Transverse colon (tissue), 4 donors: ENCODE results near the gene BLOC1S6. TPM values are rescaled to one million over a fixed set of nuclear protein-coding genes. Genes with fewer than 3 reads are reported as not detected.

Experiments
- DNase-seq: peaks from one replicate; pipeline ENCODE4 v3.0.0-alpha.2; 2019
- H3K27ac ChIP-seq, 4 donors: fragments of 200-600 bp; sonication (generic); 2 replicates each; pipeline ENCODE4 v1.5.1; 2016 to 2018; ENCODE audit warnings: inconsistent platforms in 4 of 4
- H3K27me3 ChIP-seq: fragments of 200-600 bp; sonication (generic); 2 replicates; pipeline ENCODE4 v1.5.1; 2017; ENCODE audit warnings: inconsistent platforms
- H3K36me3 ChIP-seq, 4 donors: fragments of 200-600 bp; sonication (generic); 2 replicates each; pipeline ENCODE4 v1.5.1; 2017 to 2019; ENCODE audit warnings: inconsistent platforms in 4 of 4
- H3K4me1 ChIP-seq, 4 donors: fragments of 200-600 bp; sonication (generic); 2 replicates each; pipeline ENCODE4 v1.5.1; 2017 to 2020; ENCODE audit warnings: inconsistent platforms in 4 of 4
- H3K4me3 ChIP-seq, 4 donors: fragments of 200-600 bp; sonication (generic); 1 replicate in 1 of 4; 2 replicates in 3 of 4; pipeline versions ENCODE4 v1.5.1 to v1.6.1; 2017 to 2019; ENCODE audit warnings: inconsistent platforms in 4 of 4
- H3K9me3 ChIP-seq, 2 donors: fragments of 200-600 bp; sonication (generic); 2 replicates each; pipeline ENCODE4 v1.5.1; 2017 to 2019; ENCODE audit warnings: inconsistent platforms in 2 of 2
- EP300 ChIP-seq: sonication (generic); formaldehyde crosslinking; IDR thresholded peaks from one replicate; pipeline ENCODE4 v1.6.1; 2017; ENCODE audit warnings: antibody characterized with exemption, low read depth
- POLR2A ChIP-seq: fragments of 450-650 bp; IDR thresholded peaks from one replicate; pipeline ENCODE4 v1.6.1; 2016; ENCODE audit warnings: antibody characterized with exemption, mild to moderate bottlenecking, moderate library complexity
- POLR2AphosphoS5 ChIP-seq, 3 donors: sonication (generic); formaldehyde crosslinking; IDR thresholded peaks; one replicate each; pipeline ENCODE4 v1.6.1; 2016; ENCODE audit warnings: antibody characterized with exemption in 3 of 3
- WGBS, 2 donors: methylation state at CpG; one replicate each; pipeline ENCODE4 v1.1.5; 2018; ENCODE audit warnings: low coverage in 1 of 2; 5-methylcytosine and 5-hydroxymethylcytosine counted together
- in situ Hi-C, 4 donors: fragments of 200-750 bp; cut with MboI; loops; one replicate each; pipeline versions ENCODE4 v1.15.0 to v1.15.1; 2017; ENCODE audit warnings: low sequenced_read_pairs in 3 of 4, low pct_ligation_motif_present in 1 of 4, low pct_unique_long_range_greater_than_20kb in 1 of 4
- intact Hi-C: fragments of 100-400 bp; cut with DNase I; formaldehyde crosslinking; loops from one replicate; pipeline ENCODE4 v1.15.1; 2023; ENCODE audit warnings: low total_unique reads
- total RNA-seq, 4 donors: library from RNA; depleted of rRNA; stranded (reverse); fragments of >200 nt; gene quantifications; one replicate each; pipeline ENCODE4 v1.1.0, GENCODE V29; 2016
- TF ChIP-seq, protein P1 (sequence below), 5 experiments: fragments of 200-600 bp in 3 of 5; fragments of 450-650 bp in 2 of 5; sonication (generic) in 3 of 5; IDR thresholded peaks; 1 replicate in 2 of 5; 2 replicates in 3 of 5; pipeline ENCODE4 v1.5.1; 2016 to 2017; ENCODE audit warnings: antibody characterized with exemption in 5 of 5, inconsistent platforms in 3 of 5, mild to moderate bottlenecking in 2 of 5, moderate library complexity in 1 of 5

Gene BLOC1S6
- total RNA-seq, 4 donors from 2014 or later, result 6.7 to 35.4 (median 23.8) TPM

DNA sequence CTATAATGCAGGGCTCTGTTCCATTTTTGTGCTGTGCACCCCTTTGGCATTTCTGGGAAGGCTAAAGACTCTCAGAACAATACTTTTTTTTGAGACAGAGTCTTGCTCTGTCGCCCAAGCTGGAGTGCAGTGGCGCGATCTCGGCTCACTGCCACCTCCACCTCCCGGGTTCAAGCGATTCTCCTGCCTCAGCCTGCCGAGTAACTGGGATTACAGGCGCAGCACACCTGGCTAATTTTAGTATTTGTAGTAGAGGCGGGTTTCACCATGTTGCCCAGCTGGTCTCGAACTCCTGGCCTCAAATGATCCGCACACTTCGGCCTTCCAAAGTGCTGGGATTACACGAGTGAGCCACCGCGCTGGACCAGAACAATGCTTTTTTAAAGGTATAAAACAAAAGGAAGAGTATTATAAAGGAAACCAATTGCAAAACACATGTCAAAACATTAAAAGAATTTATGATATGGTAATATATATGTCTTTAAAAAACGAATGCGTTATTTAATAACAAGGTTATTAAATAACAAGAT, 48.6 kb downstream of the BLOC1S6 start:
- 30 to 40% methylated on average over 9 to 17 of the region's 17 CpGs for WGBS, 2 donors
- TF ChIP-seq POLR2A (no peak), POLR2AphosphoS5 (IDR thresholded peaks at IDR 0.05) (no peak), EP300 (no peak)
- TF ChIP-seq, protein P1, sequence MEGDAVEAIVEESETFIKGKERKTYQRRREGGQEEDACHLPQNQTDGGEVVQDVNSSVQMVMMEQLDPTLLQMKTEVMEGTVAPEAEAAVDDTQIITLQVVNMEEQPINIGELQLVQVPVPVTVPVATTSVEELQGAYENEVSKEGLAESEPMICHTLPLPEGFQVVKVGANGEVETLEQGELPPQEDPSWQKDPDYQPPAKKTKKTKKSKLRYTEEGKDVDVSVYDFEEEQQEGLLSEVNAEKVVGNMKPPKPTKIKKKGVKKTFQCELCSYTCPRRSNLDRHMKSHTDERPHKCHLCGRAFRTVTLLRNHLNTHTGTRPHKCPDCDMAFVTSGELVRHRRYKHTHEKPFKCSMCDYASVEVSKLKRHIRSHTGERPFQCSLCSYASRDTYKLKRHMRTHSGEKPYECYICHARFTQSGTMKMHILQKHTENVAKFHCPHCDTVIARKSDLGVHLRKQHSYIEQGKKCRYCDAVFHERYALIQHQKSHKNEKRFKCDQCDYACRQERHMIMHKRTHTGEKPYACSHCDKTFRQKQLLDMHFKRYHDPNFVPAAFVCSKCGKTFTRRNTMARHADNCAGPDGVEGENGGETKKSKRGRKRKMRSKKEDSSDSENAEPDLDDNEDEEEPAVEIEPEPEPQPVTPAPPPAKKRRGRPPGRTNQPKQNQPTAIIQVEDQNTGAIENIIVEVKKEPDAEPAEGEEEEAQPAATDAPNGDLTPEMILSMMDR (IDR thresholded peaks at IDR 0.05), result no peak
- peaks cover 24 to 64% (median 50%) of the 10 kb centered on the region in 4 donors for H3K4me1 ChIP-seq
- intact Hi-C loops, result no loop called here
- H3K27ac ChIP-seq, result peak overlapping the region; percentile 96 to 97 (median 96)
- in situ Hi-C loops, result no loop called here
- no peaks in the 10 kb centered on the region for H3K9me3 ChIP-seq
- H3K36me3 ChIP-seq, result no peaks in the 10 kb centered on the region
- H3K4me3 ChIP-seq, result peak overlapping the region; percentile 65 to 75 (median 73)
- no peaks in the 10 kb centered on the region for H3K27me3 ChIP-seq
- no peak for DNase-seq

DNA sequence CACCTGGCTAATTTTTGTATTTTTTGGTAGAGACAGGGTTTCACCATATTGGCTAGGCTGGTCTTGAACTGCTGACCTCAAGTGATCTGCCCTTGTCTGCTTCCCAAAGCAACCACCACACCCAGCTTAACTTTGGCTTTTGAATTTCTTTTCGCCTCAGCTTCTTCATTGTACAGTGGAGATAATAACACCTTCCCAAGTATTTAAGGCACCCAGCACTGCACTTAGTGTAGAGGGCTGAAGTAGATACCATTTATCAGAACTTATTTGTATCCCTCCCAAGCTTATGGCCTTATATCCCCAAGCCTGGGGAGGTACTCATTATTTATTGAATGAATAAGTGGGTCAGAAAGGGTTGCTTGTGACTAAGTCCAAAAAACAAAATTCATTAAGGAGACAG, 50.0 kb downstream of the BLOC1S6 start:
- peak overlapping the region in 3 of 4 donors; percentile 15 to 75 (median 73) for H3K4me3 ChIP-seq
- H3K4me1 ChIP-seq, result peaks cover 32 to 66% (median 55%) of the 10 kb centered on the region in 4 donors
- WGBS, 2 donors, result 55 to 58% methylated on average over 1 of the region's 1 CpG
- no peaks in the 10 kb centered on the region for H3K36me3 ChIP-seq
- in situ Hi-C loops (no loop called here), intact Hi-C loops (no loop called here)
- H3K27me3 ChIP-seq, result no peaks in the 10 kb centered on the region
- DNase-seq, result no peak
- no peaks in the 10 kb centered on the region for H3K9me3 ChIP-seq
- TF ChIP-seq, protein P1 (IDR thresholded peaks at IDR 0.05), result no peak
- TF ChIP-seq POLR2A (no peak), EP300 (no peak), POLR2AphosphoS5 (IDR thresholded peaks at IDR 0.05) (no peak)
- H3K27ac ChIP-seq, result peak overlapping the region; percentile 96 to 97 (median 96)

DNA sequence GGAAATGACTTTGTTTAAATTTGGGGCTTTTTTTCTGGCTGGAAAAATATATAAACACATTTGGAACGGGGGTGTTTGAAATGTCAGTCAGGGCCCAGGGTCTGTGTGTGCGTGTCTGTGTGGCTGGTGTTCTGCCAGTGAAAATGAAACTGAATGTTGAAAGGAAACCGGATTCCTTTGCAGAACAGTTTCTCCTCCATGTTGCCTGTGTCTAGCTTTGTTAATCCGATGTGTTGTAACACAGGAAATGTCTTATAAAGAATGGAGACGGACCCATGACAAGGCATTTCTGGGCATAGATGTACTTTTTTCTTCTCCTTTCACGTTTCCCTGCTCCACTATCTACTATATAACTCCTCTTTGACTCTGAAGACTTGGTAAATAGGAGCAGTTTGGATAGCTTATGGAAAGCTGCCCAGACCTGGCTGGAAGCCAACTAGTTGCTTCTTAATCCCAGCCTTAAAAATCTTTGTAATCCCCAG, 50.4 kb downstream of the BLOC1S6 start:
- in situ Hi-C loops, result no loop called here
- Histone ChIP-seq H3K27me3 (no peaks in the 10 kb centered on the region), H3K4me3 (peak overlapping the region in 3 of 4 donors; percentile 15 to 75 (median 73)), H3K4me1 (peaks cover 37 to 66% (median 60%) of the 10 kb centered on the region in 4 donors), H3K9me3 (no peaks in the 10 kb centered on the region), H3K27ac (peak overlapping the region; percentile 96 to 97 (median 96)), H3K36me3 (no peaks in the 10 kb centered on the region)
- WGBS, 2 donors, result 0% methylated on average over 6 of the region's 6 CpGs
- intact Hi-C loops, result no loop called here
- TF ChIP-seq POLR2A (no peak), POLR2AphosphoS5 (IDR thresholded peaks at IDR 0.05) (peak; percentile 66 to 88 (median 67))
- DNase-seq, result peak; percentile 71

DNA sequence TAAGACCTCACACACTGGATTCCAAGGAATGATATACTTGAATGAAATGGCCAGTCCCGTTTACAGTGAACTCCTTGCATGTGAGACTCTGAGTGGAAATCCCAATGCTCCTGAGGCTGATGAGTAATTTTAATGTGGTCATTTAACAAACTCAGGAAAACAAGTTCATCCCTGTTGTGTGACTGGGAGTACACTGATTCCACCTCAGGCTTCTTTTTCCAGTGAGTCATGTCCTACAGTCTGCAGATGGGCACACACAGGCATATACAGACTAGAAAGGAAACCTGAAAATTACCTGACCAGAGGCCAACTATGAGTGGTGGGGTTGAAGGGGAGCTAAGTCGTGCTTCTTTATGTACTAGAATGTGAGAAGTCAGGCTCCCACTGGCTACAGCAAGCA, 53.4 kb downstream of the BLOC1S6 start:
- H3K9me3 ChIP-seq, result no peaks in the 10 kb centered on the region
- H3K36me3 ChIP-seq, result no peaks in the 10 kb centered on the region
- in situ Hi-C loops, result no loop called here
- no peak for DNase-seq
- intact Hi-C loops, result no loop called here
- peak overlapping the region in 1 of 4 donors; percentile 16 for H3K4me3 ChIP-seq
- TF ChIP-seq, protein P1 (IDR thresholded peaks at IDR 0.05), result no peak
- TF ChIP-seq POLR2AphosphoS5 (IDR thresholded peaks at IDR 0.05) (peak in 1 of 3 donors; percentile 44), POLR2A (no peak), EP300 (no peak)
- H3K27ac ChIP-seq, result peak overlapping the region; percentile 96 to 97 (median 96)
- H3K4me1 ChIP-seq, result peaks cover 61 to 93% (median 89%) of the 10 kb centered on the region in 4 donors
- WGBS, 2 donors, result 26 to 60% methylated on average over 1 of the region's 2 CpGs
- H3K27me3 ChIP-seq, result no peaks in the 10 kb centered on the region
